IPS-18a (cell line): Measurements from ENCODE around the gene NAV2.

Source experiments
- H3K27ac ChIP-seq: one replicate; pipeline ENCODE4 v1.5.1; 2013; ENCODE audit warnings: low read length
- H3K27me3 ChIP-seq: one replicate; pipeline ENCODE4 v1.6.1; 2013; ENCODE audit warnings: mild to moderate bottlenecking, low read length; ENCODE audit not compliant: control insufficient read depth, insufficient read depth
- H3K36me3 ChIP-seq: one replicate; pipeline ENCODE4 v1.6.1; 2013; ENCODE audit warnings: low read depth, low read length; ENCODE audit not compliant: control insufficient read depth
- H3K4me1 ChIP-seq: one replicate; pipeline ENCODE4 v1.6.1; 2013; ENCODE audit warnings: low read depth, low read length; ENCODE audit not compliant: control insufficient read depth
- H3K4me3 ChIP-seq: one replicate; pipeline ENCODE4 v1.5.1; 2013; ENCODE audit warnings: low read length
- H3K9ac ChIP-seq: one replicate; pipeline ENCODE4 v1.6.1; 2013; ENCODE audit warnings: mild to moderate bottlenecking, low read length, moderate library complexity
- H3K9me3 ChIP-seq: one replicate; pipeline ENCODE4 v1.6.1; 2013; ENCODE audit warnings: low read depth, low read length; ENCODE audit not compliant: control insufficient read depth

NAV2 gene

GRCh38 chr11:20027556-20028013, 314.9 kb downstream of the NAV2 start:
- H3K36me3 ChIP-seq = no peaks in the 10 kb centered on the region
- H3K4me1 ChIP-seq = peaks cover 77% of the 10 kb centered on the region
- no peaks in the 10 kb centered on the region for H3K27me3 ChIP-seq
- no peak overlapping the region for H3K27ac ChIP-seq
- H3K9me3 ChIP-seq = no peaks in the 10 kb centered on the region
- H3K4me3 ChIP-seq = peak overlapping the region; percentile 43
- peak overlapping the region; percentile 26 for H3K9ac ChIP-seq

- Histone ChIP-seq H3K9me3 (no peaks in the 10 kb centered on the region), H3K27me3 (no peaks in the 10 kb centered on the region), H3K4me1 (peaks cover 78% of the 10 kb centered on the region), H3K27ac (no peak overlapping the region), H3K36me3 (no peaks in the 10 kb centered on the region), H3K9ac (no peak overlapping the region), H3K4me3 (no peak overlapping the region)
Observed at GRCh38 chr11:20029193-20029592, 316.6 kb downstream of the NAV2 start.

GRCh38 chr11:20030472-20030871, 317.8 kb downstream of the NAV2 start:
- no peaks in the 10 kb centered on the region for H3K27me3 ChIP-seq
- peaks cover 65% of the 10 kb centered on the region for H3K4me1 ChIP-seq
- no peak overlapping the region for H3K27ac ChIP-seq
- H3K9ac ChIP-seq = no peak overlapping the region
- H3K9me3 ChIP-seq = no peaks in the 10 kb centered on the region
- no peaks in the 10 kb centered on the region for H3K36me3 ChIP-seq
- no peak overlapping the region for H3K4me3 ChIP-seq

GRCh38 chr11:20031155-20032001, 318.7 kb downstream of the NAV2 start:
- no peaks in the 10 kb centered on the region for H3K9me3 ChIP-seq
- H3K9ac ChIP-seq = no peak overlapping the region
- H3K27ac ChIP-seq = no peak overlapping the region
- H3K36me3 ChIP-seq = peaks cover 6% of the 10 kb centered on the region
- no peak overlapping the region for H3K4me3 ChIP-seq
- no peaks in the 10 kb centered on the region for H3K27me3 ChIP-seq
- peaks cover 60% of the 10 kb centered on the region for H3K4me1 ChIP-seq

GRCh38 chr11:20032127-20032526, 319.5 kb downstream of the NAV2 start:
- H3K27ac ChIP-seq = no peak overlapping the region
- no peaks in the 10 kb centered on the region for H3K27me3 ChIP-seq
- no peak overlapping the region for H3K4me3 ChIP-seq
- peaks cover 6% of the 10 kb centered on the region for H3K36me3 ChIP-seq
- H3K9me3 ChIP-seq = no peaks in the 10 kb centered on the region
- H3K9ac ChIP-seq = no peak overlapping the region
- H3K4me1 ChIP-seq = peaks cover 56% of the 10 kb centered on the region

- Histone ChIP-seq H3K4me3 (no peak overlapping the region), H3K27ac (no peak overlapping the region), H3K9me3 (no peaks in the 10 kb centered on the region), H3K9ac (no peak overlapping the region), H3K4me1 (peaks cover 57% of the 10 kb centered on the region), H3K27me3 (no peaks in the 10 kb centered on the region), H3K36me3 (peaks cover 6% of the 10 kb centered on the region)
Observed at GRCh38 chr11:20032577-20033260, 320.1 kb downstream of the NAV2 start.

GRCh38 chr11:20033806-20034205, 321.2 kb downstream of the NAV2 start:
- no peaks in the 10 kb centered on the region for H3K27me3 ChIP-seq
- no peak overlapping the region for H3K27ac ChIP-seq
- H3K9ac ChIP-seq = no peak overlapping the region
- H3K36me3 ChIP-seq = peaks cover 10% of the 10 kb centered on the region
- H3K9me3 ChIP-seq = no peaks in the 10 kb centered on the region
- H3K4me1 ChIP-seq = peaks cover 51% of the 10 kb centered on the region
- H3K4me3 ChIP-seq = no peak overlapping the region

- no peaks in the 10 kb centered on the region for H3K9me3 ChIP-seq
- H3K9ac ChIP-seq = no peak overlapping the region
- H3K36me3 ChIP-seq = peaks cover 21% of the 10 kb centered on the region
- peaks cover 39% of the 10 kb centered on the region for H3K4me1 ChIP-seq
- no peak overlapping the region for H3K4me3 ChIP-seq
- H3K27me3 ChIP-seq = no peaks in the 10 kb centered on the region
- no peak overlapping the region for H3K27ac ChIP-seq
Observed at GRCh38 chr11:20034941-20035340, 322.3 kb downstream of the NAV2 start.

GRCh38 chr11:20035375-20035700, 322.7 kb downstream of the NAV2 start:
- H3K27ac ChIP-seq = no peak overlapping the region
- H3K4me1 ChIP-seq = peaks cover 38% of the 10 kb centered on the region

GRCh38 chr11:20035701-20036601, 323.3 kb downstream of the NAV2 start:
- H3K4me3 ChIP-seq = no peak overlapping the region
- H3K9me3 ChIP-seq = no peaks in the 10 kb centered on the region
- H3K27me3 ChIP-seq = no peaks in the 10 kb centered on the region
- H3K4me1 ChIP-seq = peaks cover 32% of the 10 kb centered on the region
- H3K9ac ChIP-seq = no peak overlapping the region
- H3K27ac ChIP-seq = no peak overlapping the region
- H3K36me3 ChIP-seq = peaks cover 28% of the 10 kb centered on the region

More at GRCh38 chr11:20035375-20035700, 322.7 kb downstream of the NAV2 start:
- Histone ChIP-seq H3K4me3 (no peak overlapping the region), H3K9ac (no peak overlapping the region), H3K27me3 (no peaks in the 10 kb centered on the region), H3K9me3 (no peaks in the 10 kb centered on the region), H3K36me3 (peaks cover 25% of the 10 kb centered on the region)

GRCh38 chr11:20036626-20037335, 324.1 kb downstream of the NAV2 start:
- Histone ChIP-seq H3K36me3 (peaks cover 30% of the 10 kb centered on the region), H3K9me3 (no peaks in the 10 kb centered on the region), H3K4me1 (peaks cover 26% of the 10 kb centered on the region), H3K27me3 (no peaks in the 10 kb centered on the region), H3K9ac (no peak overlapping the region), H3K27ac (no peak overlapping the region), H3K4me3 (no peak overlapping the region)
